Stimulated activated naive B cell treated with anti-CD40 and anti-IgM and Interleukin-4, amounts not matched to agents 10 μg/mL and 1 μg/mL and 100 μg/mL, for 72 hours (primary cell): ENCODE data around the gene XRRA1.
A peak's percentile ranks its signal among the peaks of the same experiment; 100 is the strongest.
"Not testable (repeated sequence)": the region's sequence is repeated elsewhere in the genome, so short reads cannot be mapped to it uniquely, and the experiment has no call there.

Experiments used
- ATAC-seq, 2 donors: fragments of 150-1000 bp; cut with Tn5 transposase; replicated peaks; 2 replicates each; pipeline ENCODE4 v1.10.0; 2021; ENCODE audit warnings: moderate library complexity in 1 of 2
- DNase-seq: peaks from one replicate; pipeline ENCODE4 v3.0.0; 2021
- H3K27ac Mint-ChIP-seq: one replicate; pipeline ENCODE4 v1.8.0; 2022; ENCODE audit warnings: mild to moderate bottlenecking, mixed read lengths
- H3K27me3 Mint-ChIP-seq, 2 donors: one replicate each; pipeline ENCODE4 v1.8.0; 2022; ENCODE audit warnings: mixed read lengths in 2 of 2
- H3K36me3 Mint-ChIP-seq, 2 donors: one replicate each; pipeline ENCODE4 v1.8.0; 2022; ENCODE audit warnings: mixed read lengths in 2 of 2, mild to moderate bottlenecking in 1 of 2
- H3K4me1 Mint-ChIP-seq, 2 donors: one replicate each; pipeline ENCODE4 v1.8.0; 2022; ENCODE audit warnings: mixed read lengths in 2 of 2, mild to moderate bottlenecking in 1 of 2
- H3K4me3 Mint-ChIP-seq, 2 donors: one replicate each; pipeline ENCODE4 v1.8.0; 2022; ENCODE audit warnings: mild to moderate bottlenecking in 2 of 2, mixed read lengths in 2 of 2, moderate library complexity in 1 of 2
- H3K9me3 Mint-ChIP-seq, 2 donors: one replicate each; pipeline ENCODE4 v1.8.0; 2022; ENCODE audit warnings: mixed read lengths in 2 of 2, mild to moderate bottlenecking in 1 of 2

XRRA1 gene, protein sequence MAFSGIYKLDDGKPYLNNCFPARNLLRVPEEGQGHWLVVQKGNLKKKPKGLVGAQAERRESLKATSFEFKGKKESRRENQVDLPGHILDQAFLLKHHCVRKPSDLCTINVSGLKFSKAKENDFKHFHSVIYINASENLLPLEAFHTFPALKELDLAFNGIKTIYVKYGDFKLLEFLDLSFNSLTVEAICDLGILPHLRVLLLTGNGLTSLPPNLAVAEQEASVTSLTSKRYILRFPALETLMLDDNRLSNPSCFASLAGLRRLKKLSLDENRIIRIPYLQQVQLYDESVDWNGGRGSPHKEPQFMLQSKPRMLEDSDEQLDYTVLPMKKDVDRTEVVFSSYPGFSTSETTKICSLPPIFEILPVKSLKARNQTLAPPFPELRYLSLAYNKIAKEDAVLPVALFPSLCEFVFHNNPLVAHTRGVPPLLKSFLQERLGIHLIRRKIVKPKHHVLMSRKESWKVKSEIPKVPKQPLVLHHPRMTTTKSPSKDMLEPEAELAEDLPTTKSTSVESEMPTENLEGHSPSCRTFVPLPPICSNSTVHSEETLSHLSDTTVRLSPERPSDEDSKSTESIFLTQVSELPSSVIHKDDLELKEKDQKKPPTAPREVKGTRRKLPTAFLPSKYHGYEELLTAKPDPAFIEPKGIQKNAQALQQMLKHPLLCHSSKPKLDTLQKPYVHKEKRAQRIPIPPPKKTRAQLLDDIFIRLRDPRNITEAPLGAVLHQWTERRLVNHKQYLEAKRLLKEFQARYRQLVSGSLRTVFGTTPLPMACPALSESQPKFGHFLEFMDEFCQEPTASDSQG

DNA sequence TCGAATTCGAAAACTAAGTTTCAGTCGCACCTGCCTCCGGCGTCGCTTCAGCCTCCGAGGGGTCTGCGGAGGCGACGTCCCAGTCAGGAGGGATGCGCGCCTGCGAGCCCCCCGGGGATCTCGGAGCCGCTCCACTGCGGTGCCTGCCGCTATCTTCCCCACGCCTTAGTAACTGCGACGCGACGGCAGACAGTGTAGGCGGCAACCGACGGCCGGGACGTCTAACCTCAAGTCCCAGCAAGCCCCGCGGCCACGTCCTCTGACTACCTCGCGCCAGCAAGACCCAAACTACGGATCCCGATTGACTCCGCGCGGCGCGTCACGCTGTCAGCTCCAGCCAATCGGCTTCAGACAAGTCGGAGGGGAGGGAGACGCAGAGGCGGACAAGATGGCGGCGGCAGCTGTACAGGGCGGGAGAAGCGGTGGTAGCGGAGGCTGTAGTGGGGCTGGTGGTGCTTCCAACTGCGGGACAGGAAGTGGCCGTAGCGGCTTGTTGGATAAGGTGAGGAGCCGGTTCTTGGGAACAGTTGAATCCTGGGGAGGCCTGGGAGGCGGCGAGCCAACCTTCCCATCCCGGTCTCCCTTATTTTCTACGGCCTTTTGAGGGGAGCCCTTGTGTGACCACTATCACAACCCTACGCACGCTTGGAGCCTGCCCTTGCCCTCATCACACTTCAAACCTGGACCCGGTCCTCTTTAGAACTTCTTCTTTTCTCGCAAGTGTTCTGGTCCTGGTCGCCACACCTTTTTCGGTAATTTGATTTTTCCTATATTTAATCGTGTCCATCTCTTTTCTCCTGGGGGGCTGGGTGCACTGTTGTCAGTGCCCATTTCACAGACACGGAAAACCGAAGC, at the start of gene XRRA1, which contains the start of gene SPCS2:
XRRA1 (minus strand) TSS at position 194 of the 855 bp plus-strand sequence. CDS start 8,213 bp downstream, outside the sequence.
SPCS2 (plus strand) TSS at position 369 of the 855 bp plus-strand sequence; CDS start at position 389, 20 bp downstream.
- no peaks in the 10 kb centered on the region for H3K9me3 Mint-ChIP-seq
- H3K27ac Mint-ChIP-seq: peak within 1 kb of the TSS; percentile 98
- ATAC-seq (peak; percentile 97 to 98), DNase-seq (peak; percentile 97)
- peak within 1 kb of the TSS; percentile 90 to 97 for H3K4me3 Mint-ChIP-seq
- no peaks in the 10 kb centered on the region for H3K27me3 Mint-ChIP-seq
- peaks cover 28 to 65% of the 10 kb centered on the region in 2 donors for H3K4me1 Mint-ChIP-seq
- H3K36me3 Mint-ChIP-seq: peaks cover 28% of the 10 kb centered on the region in 2 donors

DNA sequence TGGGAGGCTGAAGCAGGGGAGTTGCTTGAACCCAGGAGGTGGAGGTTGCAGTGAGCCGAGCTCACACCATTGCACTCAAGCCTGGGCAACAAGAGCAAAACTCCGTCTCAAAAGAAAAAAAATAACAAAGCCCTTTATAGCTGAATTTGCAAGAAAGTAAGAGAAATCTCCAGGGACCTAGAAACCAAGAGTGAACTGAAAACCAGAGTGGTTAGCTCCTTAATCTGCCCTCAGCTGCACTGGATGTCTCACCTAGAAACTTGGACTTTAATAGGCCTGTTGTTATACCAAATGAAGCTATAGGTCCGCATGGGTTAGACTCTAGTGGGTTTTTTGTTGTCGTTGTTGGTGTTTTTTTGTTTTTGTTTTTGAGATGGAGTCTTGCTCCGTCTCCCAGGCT, 44.0 kb upstream of the XRRA1 start:
- Mint-ChIP-seq H3K4me1 (peaks cover 16 to 39% of the 10 kb centered on the region in 2 donors), H3K36me3 (peaks cover 21 to 25% of the 10 kb centered on the region in 2 donors), H3K27me3 (no peaks in the 10 kb centered on the region), H3K27ac (no peak overlapping the region), H3K9me3 (no peaks in the 10 kb centered on the region), H3K4me3 (no peak overlapping the region)
- ATAC-seq: peak; percentile 28 to 31
- DNase-seq: no peak

DNA sequence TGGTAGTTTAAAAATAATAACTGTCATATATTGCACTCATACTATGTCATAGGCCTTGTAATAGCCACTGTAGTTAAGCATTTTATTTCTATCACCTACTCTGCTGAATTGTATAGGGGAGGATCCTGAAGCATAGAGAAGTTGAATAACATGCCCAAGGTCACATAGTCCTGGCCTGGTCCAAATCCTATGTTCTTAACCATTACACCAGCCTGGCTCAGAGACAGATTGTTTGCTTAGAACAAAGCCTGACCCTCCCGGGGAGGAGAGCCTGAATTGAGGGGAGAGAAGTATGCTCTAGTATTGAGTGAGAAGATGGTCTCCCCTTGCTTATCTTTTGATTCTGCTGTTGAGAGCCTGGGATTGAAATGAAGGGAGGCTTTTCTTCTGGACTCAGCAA, 42.0 kb upstream of the XRRA1 start:
- H3K36me3 Mint-ChIP-seq: peaks cover 17 to 18% of the 10 kb centered on the region in 2 donors
- no peak overlapping the region for H3K4me3 Mint-ChIP-seq
- no peaks in the 10 kb centered on the region for H3K27me3 Mint-ChIP-seq

DNA sequence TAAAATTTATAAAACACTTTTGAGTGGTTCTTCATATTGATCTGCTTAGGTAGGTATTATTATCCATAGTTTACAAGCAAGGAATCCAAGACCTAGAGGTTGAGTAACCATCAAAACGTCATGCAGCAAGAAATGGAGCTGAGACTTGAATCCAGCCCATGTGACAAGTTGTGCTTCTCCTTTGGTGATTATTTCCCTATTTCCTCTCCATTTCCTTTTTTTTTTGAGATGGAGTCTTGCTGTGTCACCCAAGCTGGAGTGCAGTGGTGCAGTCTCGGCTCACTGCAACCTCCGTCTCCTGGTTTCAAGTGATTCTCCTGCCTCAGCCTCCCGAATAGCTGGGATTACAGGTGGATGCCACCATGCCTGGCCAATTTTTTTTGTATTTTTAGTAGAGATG, 41.3 kb upstream of the XRRA1 start:
- H3K4me3 Mint-ChIP-seq, ATAC-seq, DNase-seq, H3K27me3 Mint-ChIP-seq, H3K27ac Mint-ChIP-seq, H3K9me3 Mint-ChIP-seq: not testable (repeated sequence)
- Mint-ChIP-seq H3K4me1 (peaks cover 16 to 39% of the 10 kb centered on the region in 2 donors), H3K36me3 (peaks cover 13 to 15% of the 10 kb centered on the region in 2 donors)

More for the DNA sequence above, 42.0 kb upstream of the XRRA1 start:
- Mint-ChIP-seq H3K27ac (peak overlapping the region; percentile 37), H3K9me3 (no peaks in the 10 kb centered on the region), H3K4me1 (peaks cover 16 to 39% of the 10 kb centered on the region in 2 donors)
- ATAC-seq: no peak
- no peak for DNase-seq

DNA sequence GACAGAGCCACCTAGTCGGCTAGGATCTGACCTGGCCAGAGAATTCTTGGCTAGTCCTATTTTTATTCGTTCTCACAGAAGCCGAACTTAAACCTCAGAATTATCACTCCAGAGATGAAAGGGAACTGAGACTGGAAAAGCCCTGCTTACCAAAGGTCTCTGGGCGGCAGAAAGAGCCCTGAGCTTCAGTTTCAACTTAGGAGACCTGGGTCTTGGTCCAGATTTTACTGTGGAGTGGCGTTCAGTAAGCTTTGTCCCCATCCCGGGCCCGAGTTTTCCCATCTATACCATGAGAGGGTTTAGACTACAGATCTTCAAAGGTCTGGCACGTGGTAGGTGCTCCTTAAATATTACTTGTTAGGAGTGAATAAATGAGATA, 40.4 kb upstream of the XRRA1 start:
- Mint-ChIP-seq H3K4me1 (peaks cover 16 to 39% of the 10 kb centered on the region in 2 donors), H3K36me3 (peaks cover 6% of the 10 kb centered on the region in 2 donors), H3K4me3 (peak overlapping the region; percentile 98 to 99), H3K27me3 (no peaks in the 10 kb centered on the region), H3K9me3 (no peaks in the 10 kb centered on the region), H3K27ac (peak overlapping the region; percentile 97)
- ATAC-seq (peak; percentile 26 to 40), DNase-seq (no peak)

DNA sequence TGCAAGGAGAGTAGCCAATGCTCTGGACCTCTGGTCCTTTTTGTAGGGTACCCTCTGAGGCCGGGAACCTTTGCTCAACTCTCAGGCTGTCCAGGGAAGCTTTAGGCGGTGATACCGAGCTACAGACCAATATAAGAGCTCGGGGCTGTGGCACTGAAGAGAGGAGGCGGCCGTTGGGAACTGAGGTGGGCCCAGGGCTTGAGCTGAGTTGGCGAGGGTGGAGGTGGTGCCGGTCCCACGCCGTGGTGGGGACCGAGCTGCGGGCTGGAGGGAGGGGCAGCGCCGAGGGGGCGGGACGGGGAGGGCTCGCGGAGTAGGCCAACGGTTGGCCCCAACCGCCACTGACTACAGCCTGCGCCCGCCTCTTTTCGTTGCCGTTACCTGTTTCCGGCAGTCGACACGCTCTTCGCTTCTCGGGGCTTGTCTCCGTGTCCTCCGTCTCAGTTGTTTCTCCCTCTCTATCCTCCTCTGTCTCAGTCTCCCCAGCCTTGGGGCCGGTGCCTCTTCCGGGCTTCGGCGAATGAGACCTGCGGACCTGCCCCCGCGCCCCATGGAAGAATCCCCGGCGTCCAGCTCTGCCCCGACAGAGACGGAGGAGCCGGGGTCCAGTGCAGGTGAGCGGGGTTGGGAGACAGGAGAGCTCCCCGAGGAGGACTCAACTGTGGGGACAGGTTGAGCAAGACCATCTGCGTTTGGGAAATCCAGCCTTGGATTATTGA, 39.8 kb upstream of the XRRA1 start, which contains the start of gene NEU3:
NEU3 (plus strand) TSS at position 393 of the 719 bp plus-strand sequence; CDS start at position 521, 128 bp downstream.
- DNase-seq (peak; percentile 75), ATAC-seq (peak; percentile 93 to 95)
- peak within 1 kb of the TSS; percentile 97 for H3K27ac Mint-ChIP-seq
- H3K36me3 Mint-ChIP-seq: peaks cover 6% of the 10 kb centered on the region in 2 donors
- no peaks in the 10 kb centered on the region for H3K9me3 Mint-ChIP-seq
- H3K27me3 Mint-ChIP-seq: no peaks in the 10 kb centered on the region
- H3K4me1 Mint-ChIP-seq: peaks cover 16 to 39% of the 10 kb centered on the region in 2 donors
- H3K4me3 Mint-ChIP-seq: peak within 1 kb of the TSS; percentile 98 to 99

DNA sequence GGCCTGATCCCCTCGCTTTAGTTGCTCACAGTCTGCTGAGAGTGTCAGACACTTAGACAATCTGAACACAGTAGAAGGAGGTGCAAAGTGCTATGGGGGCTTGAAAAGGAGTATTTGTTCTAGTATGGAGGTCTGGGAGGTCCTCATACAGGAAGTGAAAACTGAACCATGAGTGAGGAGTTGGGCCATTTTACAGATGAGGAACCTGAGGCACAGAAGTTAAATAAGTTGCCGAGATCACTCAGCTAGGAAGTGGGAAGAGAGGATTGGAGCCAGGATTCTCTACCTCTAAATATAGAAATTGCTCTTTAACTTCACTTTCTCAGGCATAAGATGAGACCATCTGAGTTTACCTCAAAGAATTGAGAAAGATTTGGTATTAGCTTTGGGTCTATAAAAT, 35.8 kb upstream of the XRRA1 start:
- Mint-ChIP-seq H3K36me3 (peaks cover 5 to 18% of the 10 kb centered on the region in 2 donors), H3K4me3 (no peak overlapping the region), H3K27ac (no peak overlapping the region), H3K4me1 (peaks cover 4 to 12% of the 10 kb centered on the region in 2 donors), H3K9me3 (no peaks in the 10 kb centered on the region), H3K27me3 (no peaks in the 10 kb centered on the region)
- no peak for ATAC-seq
- no peak for DNase-seq

DNA sequence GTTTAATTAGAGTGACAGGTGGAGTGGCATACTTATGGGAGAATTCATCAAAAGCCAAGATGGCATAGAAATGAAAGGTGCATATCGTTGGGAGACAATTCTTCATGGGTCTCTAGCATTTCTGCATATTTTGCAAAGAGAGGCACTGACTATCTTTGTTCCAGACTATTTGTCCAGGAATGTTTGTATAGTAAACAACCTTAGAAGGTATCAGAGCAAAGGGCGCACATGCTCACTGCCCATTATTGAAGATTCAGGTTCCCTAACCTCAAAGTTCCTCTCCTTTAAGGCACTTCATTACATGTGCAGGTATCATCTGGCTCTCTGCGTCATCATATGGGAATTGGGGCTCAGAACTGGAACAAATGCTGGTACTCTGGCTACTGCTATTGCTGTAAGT, 35.2 kb upstream of the XRRA1 start:
- Mint-ChIP-seq H3K4me1 (peaks cover 0 to 5% of the 10 kb centered on the region in 2 donors), H3K27me3 (no peaks in the 10 kb centered on the region), H3K4me3 (no peak overlapping the region), H3K36me3 (peaks cover 3 to 20% of the 10 kb centered on the region in 2 donors), H3K9me3 (no peaks in the 10 kb centered on the region), H3K27ac (no peak overlapping the region)
- ATAC-seq: no peak
- no peak for DNase-seq

DNA sequence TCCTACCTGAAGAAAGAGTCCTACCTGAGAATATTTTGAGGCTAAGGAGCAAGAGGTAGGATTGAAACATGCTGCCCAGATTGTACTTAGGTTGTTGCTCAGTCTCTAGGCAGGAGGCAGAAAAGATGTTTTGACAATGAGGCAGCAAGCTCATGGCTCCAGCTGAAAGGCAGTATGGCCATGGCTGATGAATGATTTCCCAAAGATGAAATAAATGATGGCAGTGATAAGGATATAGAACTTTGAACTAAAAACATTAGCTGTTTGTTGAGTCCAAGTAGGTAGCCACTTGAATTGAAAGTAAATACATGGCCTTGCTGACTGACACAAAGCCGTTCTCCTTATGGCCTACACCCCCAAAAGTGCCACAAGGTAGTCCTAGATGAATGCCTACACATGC, 33.0 kb upstream of the XRRA1 start:
- Mint-ChIP-seq H3K36me3 (peaks cover 3 to 20% of the 10 kb centered on the region in 2 donors), H3K4me3 (no peak overlapping the region), H3K27me3 (no peaks in the 10 kb centered on the region), H3K9me3 (no peaks in the 10 kb centered on the region), H3K27ac (no peak overlapping the region), H3K4me1 (peaks cover 0 to 4% of the 10 kb centered on the region in 2 donors)
- DNase-seq (no peak), ATAC-seq (no peak)

DNA sequence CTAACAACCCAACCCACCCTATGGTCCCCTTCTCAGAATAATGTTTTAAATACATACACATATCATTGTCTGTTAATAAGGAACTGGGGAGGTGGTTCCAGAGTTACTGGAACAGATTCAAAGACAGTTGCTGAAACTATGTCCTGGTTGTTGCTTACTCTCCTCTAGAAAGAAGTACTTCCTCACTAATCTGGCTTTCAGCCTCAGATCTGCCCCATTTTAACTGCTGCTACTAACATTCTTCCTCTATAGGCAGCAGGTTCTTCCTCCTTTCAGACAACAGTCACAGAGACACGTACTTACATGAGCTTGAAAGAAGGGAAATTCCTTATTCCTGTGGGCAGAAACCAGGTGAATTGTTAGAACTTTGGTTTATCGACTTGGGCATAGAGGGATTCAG, 31.7 kb upstream of the XRRA1 start:
- Mint-ChIP-seq H3K27me3 (no peaks in the 10 kb centered on the region), H3K4me1 (peaks cover 2 to 4% of the 10 kb centered on the region in 2 donors), H3K4me3 (no peak overlapping the region), H3K36me3 (peaks cover 3 to 26% of the 10 kb centered on the region in 2 donors), H3K9me3 (no peaks in the 10 kb centered on the region), H3K27ac (peak overlapping the region; percentile 25)
- no peak for DNase-seq
- ATAC-seq: no peak

DNA sequence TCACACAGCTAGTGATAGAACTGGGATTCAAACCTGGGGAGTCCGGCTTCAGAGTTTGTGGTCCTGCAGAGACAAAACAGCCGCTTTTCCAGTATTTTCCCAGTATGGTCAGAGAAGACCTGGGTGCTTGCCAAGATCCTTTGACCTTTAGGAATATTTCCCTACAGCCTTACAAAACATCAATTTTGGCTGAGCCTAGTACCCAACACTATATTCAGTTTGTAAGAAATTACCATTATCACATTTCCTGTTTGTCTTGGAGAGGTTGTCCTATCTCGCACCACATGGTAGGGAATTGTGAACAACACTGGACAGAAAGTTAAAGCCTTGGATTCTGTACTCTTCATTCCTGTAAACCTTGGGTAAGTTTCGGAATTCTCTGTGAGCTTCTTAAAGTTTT, 29.1 kb upstream of the XRRA1 start:
- H3K36me3 Mint-ChIP-seq: peaks cover 24 to 50% of the 10 kb centered on the region in 2 donors
- no peak overlapping the region for H3K27ac Mint-ChIP-seq
- H3K27me3 Mint-ChIP-seq: no peaks in the 10 kb centered on the region
- no peaks in the 10 kb centered on the region for H3K9me3 Mint-ChIP-seq
- H3K4me1 Mint-ChIP-seq: peaks cover 10 to 13% of the 10 kb centered on the region in 2 donors
- H3K4me3 Mint-ChIP-seq: no peak overlapping the region
- no peak for ATAC-seq
- DNase-seq: no peak

DNA sequence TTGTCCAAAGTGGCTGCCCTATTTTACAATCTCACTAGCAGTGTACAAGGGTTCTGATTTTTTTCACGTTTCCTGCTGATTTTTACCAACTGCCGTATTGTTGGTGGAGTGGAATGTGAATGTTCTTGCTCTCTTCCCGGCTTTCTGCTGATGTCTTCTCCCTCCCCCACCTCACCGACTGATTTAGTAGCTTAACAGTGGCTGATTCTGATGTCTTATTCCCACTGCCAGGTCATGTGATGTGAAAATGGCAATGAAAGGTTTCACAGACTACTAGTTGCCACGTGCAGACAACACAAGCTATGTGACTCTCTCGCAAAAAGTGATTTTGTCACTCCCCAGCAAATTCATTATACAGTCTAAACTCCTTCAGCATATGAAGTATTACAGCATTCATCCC, 22.5 kb upstream of the XRRA1 start:
- no peaks in the 10 kb centered on the region for H3K27me3 Mint-ChIP-seq
- no peak for DNase-seq

DNA sequence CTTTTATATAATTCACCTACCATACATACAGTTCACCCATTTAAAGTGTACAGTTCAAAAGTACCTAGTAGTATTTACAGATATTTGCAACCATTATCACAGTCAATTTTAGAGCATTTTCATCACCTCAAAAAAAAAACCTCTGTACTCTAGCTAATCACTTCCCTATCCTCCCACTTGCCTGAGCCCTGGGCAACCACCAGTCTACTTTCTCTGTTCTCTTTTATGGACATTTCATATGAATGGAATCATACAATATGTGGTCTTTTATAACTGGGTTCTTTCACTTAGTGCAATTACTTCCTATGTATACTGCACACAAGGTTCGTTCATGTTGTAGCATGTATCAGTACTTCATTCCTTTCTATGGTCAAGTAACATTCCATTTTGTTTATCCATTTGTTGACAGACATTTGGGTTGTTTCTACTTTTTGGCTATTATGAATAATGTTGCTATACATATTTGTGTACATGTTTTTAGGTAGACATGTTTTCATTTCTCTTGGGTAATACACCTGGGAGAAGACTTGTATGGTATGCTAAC, 22.0 kb upstream of the XRRA1 start:
- Mint-ChIP-seq H3K9me3 (no peaks in the 10 kb centered on the region), H3K36me3 (peaks cover 44 to 55% of the 10 kb centered on the region in 2 donors), H3K27me3 (no peaks in the 10 kb centered on the region), H3K4me3 (no peak overlapping the region), H3K27ac (no peak overlapping the region), H3K4me1 (peaks cover 19 to 25% of the 10 kb centered on the region in 2 donors)
- DNase-seq (no peak), ATAC-seq (peak; percentile 92)

More for the DNA sequence above, 22.5 kb upstream of the XRRA1 start:
- no peak for ATAC-seq
- Mint-ChIP-seq H3K4me1 (peaks cover 21 to 25% of the 10 kb centered on the region in 2 donors), H3K27ac (no peak overlapping the region), H3K9me3 (no peaks in the 10 kb centered on the region), H3K4me3 (no peak overlapping the region), H3K36me3 (peaks cover 44 to 59% of the 10 kb centered on the region in 2 donors)
